ENCODE results near the gene MTCH2. TPM values are rescaled to one million over a fixed set of nuclear protein-coding genes. Genes with fewer than 3 reads are reported as not detected.

Gene MTCH2
- total RNA-seq, 4 donors from 2014 or later: 32.5 to 40.6 (median 37.6) TPM

- H3K27ac ChIP-seq (replicated peaks in 1 of 4): no peak overlapping the region
- DNase-seq (ENCODE audit: extremely low spot score): no peak
- H3K27me3 ChIP-seq: no peaks in the 10 kb centered on the region
- no peaks in the 10 kb centered on the region for H3K9me3 ChIP-seq
- WGBS: 32% methylated on average over 8 of the region's 8 CpGs
- TF ChIP-seq EP300 (IDR thresholded peaks at IDR 0.05): no peak
- TF ChIP-seq CTCF (IDR thresholded peaks at IDR 0.05): no peak
- TF ChIP-seq POLR2AphosphoS5 (IDR thresholded peaks at IDR 0.05): no peak
- no peak for TF ChIP-seq POLR2A (IDR thresholded peaks at IDR 0.05; ENCODE audit: low read depth)
- intact Hi-C loops (cut with DNase I): no loop called here
- peaks cover 37 to 86% (median 59%) of the 10 kb centered on the region in 4 donors for H3K36me3 ChIP-seq
- no peak overlapping the region for H3K4me3 ChIP-seq
- H3K4me1 ChIP-seq: peaks cover 20 to 34% (median 28%) of the 10 kb centered on the region in 4 donors
Observed at GRCh38 chr11:47572715-47573255, 69.6 kb downstream of the MTCH2 start.

DNA sequence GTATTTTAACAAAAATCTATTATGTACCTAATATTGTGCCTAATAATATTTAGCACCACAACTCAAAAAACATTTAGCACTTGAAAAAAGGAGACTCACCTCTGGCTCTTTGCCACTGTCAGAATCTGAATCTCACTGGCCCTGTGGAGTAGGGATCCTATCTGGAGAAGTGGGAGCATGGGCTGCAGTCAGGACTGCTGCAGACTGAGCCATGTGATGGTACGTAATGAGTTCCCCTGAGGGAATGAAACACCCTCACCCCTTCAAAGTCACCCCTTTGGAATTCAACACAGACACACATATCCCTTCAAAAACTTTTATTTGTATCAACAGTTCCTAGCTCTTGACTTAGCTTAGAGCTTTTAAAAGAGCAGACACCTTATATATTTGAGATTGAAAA is 70.5 kb downstream of the MTCH2 start:
- Histone ChIP-seq H3K36me3 (peaks cover 37 to 79% (median 57%) of the 10 kb centered on the region in 4 donors), H3K9me3 (no peaks in the 10 kb centered on the region), H3K4me3 (no peak overlapping the region), H3K27ac (replicated peaks in 1 of 4) (no peak overlapping the region), H3K27me3 (no peaks in the 10 kb centered on the region), H3K4me1 (peaks cover 18 to 32% (median 22%) of the 10 kb centered on the region in 4 donors)
- WGBS: 58% methylated on average over 1 of the region's 1 CpG
- intact Hi-C loops (cut with DNase I): no loop called here
- no peak for TF ChIP-seq POLR2A (IDR thresholded peaks at IDR 0.05; ENCODE audit: low read depth)
- TF ChIP-seq EP300 (IDR thresholded peaks at IDR 0.05): no peak
- TF ChIP-seq CTCF (IDR thresholded peaks at IDR 0.05): no peak
- TF ChIP-seq POLR2AphosphoS5 (IDR thresholded peaks at IDR 0.05): no peak
- no peak for DNase-seq (ENCODE audit: extremely low spot score)

DNA sequence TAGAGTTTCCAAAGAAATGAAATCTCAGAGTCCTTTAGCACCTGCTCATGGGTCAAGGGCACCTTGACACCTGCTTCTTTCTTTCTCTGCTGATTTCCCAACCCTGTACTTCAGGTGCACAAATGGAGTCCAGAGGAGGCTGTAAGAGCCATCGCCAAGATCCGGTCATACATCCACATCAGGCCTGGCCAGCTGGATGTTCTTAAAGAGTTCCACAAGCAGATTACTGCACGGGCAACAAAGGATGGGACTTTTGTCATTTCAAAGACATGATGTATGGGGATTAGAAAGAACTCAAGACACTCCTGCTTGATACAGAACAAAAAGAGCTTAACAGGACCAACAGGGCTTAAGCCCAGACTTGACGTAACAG is 71.0 kb downstream of the MTCH2 start:
- H3K36me3 ChIP-seq: peaks cover 37 to 79% (median 57%) of the 10 kb centered on the region in 4 donors
- H3K4me1 ChIP-seq: peaks cover 18 to 32% (median 22%) of the 10 kb centered on the region in 4 donors
- no peak overlapping the region for H3K27ac ChIP-seq (replicated peaks in 1 of 4)
- no peak for TF ChIP-seq CTCF (IDR thresholded peaks at IDR 0.05)
- no peak for TF ChIP-seq EP300 (IDR thresholded peaks at IDR 0.05)
- no peak for TF ChIP-seq POLR2A (IDR thresholded peaks at IDR 0.05; ENCODE audit: low read depth)
- no peak for TF ChIP-seq POLR2AphosphoS5 (IDR thresholded peaks at IDR 0.05)
- no peaks in the 10 kb centered on the region for H3K9me3 ChIP-seq
- intact Hi-C loops (cut with DNase I): no loop called here
- no peaks in the 10 kb centered on the region for H3K27me3 ChIP-seq
- no peak overlapping the region for H3K4me3 ChIP-seq
- 83% methylated on average over 4 of the region's 4 CpGs for WGBS
- no peak for DNase-seq (ENCODE audit: extremely low spot score)

DNA sequence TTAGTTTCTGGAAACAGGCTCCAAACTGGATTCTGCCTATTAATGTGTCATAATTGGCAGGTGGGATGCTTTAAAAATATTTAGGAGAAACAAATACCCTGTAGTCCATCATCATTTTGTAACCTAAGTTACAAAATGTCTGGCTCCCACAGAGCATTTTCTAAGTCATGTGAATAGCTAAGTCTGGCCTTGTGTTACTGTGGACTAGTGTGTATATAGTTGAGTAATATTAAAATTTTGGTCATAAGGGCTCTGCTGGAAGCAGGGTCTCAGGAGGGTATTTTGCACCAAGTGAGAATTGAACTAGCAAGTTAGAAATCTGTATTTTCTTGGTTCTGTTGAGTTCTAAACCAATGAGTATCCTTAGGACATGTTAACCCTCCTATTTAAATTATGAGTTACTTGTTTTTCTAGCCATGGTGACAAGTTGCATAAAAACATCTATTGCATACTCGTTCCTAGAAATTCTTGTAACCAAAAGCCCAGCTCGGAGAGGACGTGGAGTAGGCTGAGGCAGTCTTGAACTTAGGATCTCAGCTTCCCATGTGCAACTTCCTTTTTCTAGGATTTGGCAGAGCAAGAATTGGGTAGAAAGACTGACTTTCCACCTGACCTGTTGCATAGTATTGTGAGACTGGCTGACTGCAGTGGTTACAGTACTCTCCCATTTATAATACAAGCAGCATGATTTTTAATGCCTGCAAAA is 71.6 kb downstream of the MTCH2 start:
- Histone ChIP-seq H3K27me3 (no peaks in the 10 kb centered on the region), H3K36me3 (peaks cover 37 to 75% (median 57%) of the 10 kb centered on the region in 4 donors), H3K9me3 (no peaks in the 10 kb centered on the region), H3K4me1 (peaks cover 22 to 35% (median 27%) of the 10 kb centered on the region in 4 donors), H3K4me3 (no peak overlapping the region), H3K27ac (replicated peaks in 1 of 4) (no peak overlapping the region)
- 77% methylated on average over 3 of the region's 3 CpGs for WGBS
- intact Hi-C loops (cut with DNase I): no loop called here
- TF ChIP-seq CTCF (IDR thresholded peaks at IDR 0.05) (no peak), POLR2AphosphoS5 (IDR thresholded peaks at IDR 0.05) (no peak), EP300 (IDR thresholded peaks at IDR 0.05) (no peak), POLR2A (IDR thresholded peaks at IDR 0.05; ENCODE audit: low read depth) (no peak)
- no peak for DNase-seq (ENCODE audit: extremely low spot score)

Data from esophagus muscularis mucosa (tissue), 4 donors.